Stimulated activated CD8-positive, alpha-beta memory T cell treated with anti-CD3 and anti-CD28 coated beads, Interleukin-4, amount 100 ng/mL, for 48 hours (primary cell): ENCODE results near the gene HES4.

Source experiments
- DNase-seq: peaks from one replicate; pipeline ENCODE4 v3.0.0-alpha.2; 2020

HES4 gene

GRCh38 chr1:963746-964525 is 36.0 kb downstream of the HES4 start:
- no peak for DNase-seq

- DNase-seq, result no peak
Measured at GRCh38 chr1:963301-963651, 36.6 kb downstream of the HES4 start.

GRCh38 chr1:962381-963300 is 37.3 kb downstream of the HES4 start:
- no peak for DNase-seq

GRCh38 chr1:961132-961669 is 38.7 kb downstream of the HES4 start:
- DNase-seq, result no peak

GRCh38 chr1:960363-961131 is 39.4 kb downstream of the HES4 start, which contains the start of gene KLHL17:
Gene KLHL17 (plus strand): TSS chr1:960584. CDS start chr1:960694, 110 bp downstream.
- DNase-seq, result peak; percentile 89

GRCh38 chr1:959731-960362 is 40.0 kb downstream of the HES4 start:
- DNase-seq, result no peak

- peak; percentile 98 for DNase-seq
Measured at GRCh38 chr1:958823-959730, 40.8 kb downstream of the HES4 start, which contains the start of gene NOC2L. Gene NOC2L (minus strand): TSS chr1:959256. CDS start chr1:959240, 16 bp downstream.

- no peak for DNase-seq
Measured at GRCh38 chr1:956636-957035, 43.3 kb downstream of the HES4 start.

- no peak for DNase-seq
Measured at GRCh38 chr1:955474-955873, 44.4 kb downstream of the HES4 start.

GRCh38 chr1:954927-955326 is 45.0 kb downstream of the HES4 start:
- DNase-seq, result no peak

- no peak for DNase-seq
Measured at GRCh38 chr1:953524-954320, 46.2 kb downstream of the HES4 start.

GRCh38 chr1:952603-953002 is 47.3 kb downstream of the HES4 start:
- no peak for DNase-seq

GRCh38 chr1:952201-952600 is 47.7 kb downstream of the HES4 start:
- DNase-seq, result no peak

GRCh38 chr1:951364-951763 is 48.5 kb downstream of the HES4 start:
- DNase-seq, result no peak

GRCh38 chr1:950881-951280 is 49.0 kb downstream of the HES4 start:
- no peak for DNase-seq

- no peak for DNase-seq
Measured at GRCh38 chr1:950268-950667, 49.6 kb downstream of the HES4 start.
